Measurements from ENCODE around the gene PHTF2. TPM values are rescaled to one million over a fixed set of nuclear protein-coding genes. Genes with fewer than 3 reads are reported as not detected.

The PHTF2 gene
- total RNA-seq, 1 experiment from 2014 or later = 36.9 TPM

GRCh38 chr7:77881871-77882270 is 83.3 kb downstream of the PHTF2 start:
- no peak overlapping the region for H3K4me3 Mint-ChIP-seq (ENCODE audit: unreplicated experiment)
- ChIA-PET POLR2A (no interaction called here), CTCF (no interaction called here)
- no peaks in the 10 kb centered on the region for H3K9me3 ChIP-seq
- H3K4me1 ChIP-seq = peaks cover 12% of the 10 kb centered on the region
- no peak for TF ChIP-seq CTCF (IDR thresholded peaks at IDR 0.05; ENCODE audit: insufficient read depth in 1 of 2, low read depth in 1 of 2, low read length in 1 of 2, severe bottlenecking in 1 of 2, unreplicated experiment in 1 of 2)
- no peak overlapping the region for H3K27ac Mint-ChIP-seq (ENCODE audit: unreplicated experiment)
- no peaks in the 10 kb centered on the region for H3K27me3 Mint-ChIP-seq (ENCODE audit: insufficient read depth, unreplicated experiment)
- no TSS peak for BruUV-seq (replicated peaks)
- no peaks in the 10 kb centered on the region for H3K9me3 Mint-ChIP-seq (ENCODE audit: unreplicated experiment)
- no peak overlapping the region for H3K4me3 ChIP-seq (ENCODE audit: low read depth, low read length)
- no peaks in the 10 kb centered on the region for H3K27me3 ChIP-seq (replicated peaks; ENCODE audit: control insufficient read depth, insufficient read depth, low read length)
- no peak for DNase-seq
- no peaks in the 10 kb centered on the region for H3K36me3 ChIP-seq (ENCODE audit: control insufficient read depth, insufficient read depth, low read length)
- peaks cover 14% of the 10 kb centered on the region for H3K4me1 Mint-ChIP-seq (ENCODE audit: low read depth, unreplicated experiment)
- intact Hi-C loops (cut with micrococcal nuclease; ENCODE audit: unreplicated experiment) = no loop called here
- no peaks in the 10 kb centered on the region for H3K36me3 Mint-ChIP-seq (ENCODE audit: insufficient read depth, unreplicated experiment)

DNA sequence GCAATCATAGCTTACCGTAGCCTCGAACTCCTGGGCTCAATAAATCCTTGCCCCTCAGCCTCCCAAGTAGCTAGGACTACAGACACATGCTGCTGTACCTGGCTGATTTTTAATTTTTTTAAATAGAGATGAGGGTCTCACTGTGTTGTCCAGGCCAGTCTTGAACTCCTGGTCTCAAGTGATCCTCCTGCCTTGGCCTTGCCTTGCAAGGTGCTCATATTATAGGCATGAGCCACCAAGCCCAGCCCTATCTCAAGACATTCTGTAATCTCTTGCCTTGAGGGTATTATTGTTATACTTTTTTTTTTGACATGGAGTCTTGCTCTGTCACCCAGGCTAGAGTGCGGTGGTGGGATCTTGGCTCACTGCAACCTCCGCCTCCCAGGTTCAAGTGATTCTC is 86.6 kb downstream of the PHTF2 start:
- Mint-ChIP-seq H3K36me3 (ENCODE audit: insufficient read depth, unreplicated experiment) (no peaks in the 10 kb centered on the region), H3K4me3 (ENCODE audit: unreplicated experiment) (no peak overlapping the region)

GRCh38 chr7:77887567-77887966 is 89.0 kb downstream of the PHTF2 start:
- H3K27me3 ChIP-seq (replicated peaks; ENCODE audit: control insufficient read depth, insufficient read depth, low read length) = no peaks in the 10 kb centered on the region
- no peaks in the 10 kb centered on the region for H3K9me3 ChIP-seq
- BruUV-seq (replicated peaks) = no TSS peak
- CTCF ChIA-PET = no interaction called here
- Mint-ChIP-seq H3K9me3 (ENCODE audit: unreplicated experiment) (no peaks in the 10 kb centered on the region), H3K4me1 (ENCODE audit: low read depth, unreplicated experiment) (no peaks in the 10 kb centered on the region), H3K27ac (ENCODE audit: unreplicated experiment) (no peak overlapping the region), H3K36me3 (ENCODE audit: insufficient read depth, unreplicated experiment) (no peaks in the 10 kb centered on the region), H3K27me3 (ENCODE audit: insufficient read depth, unreplicated experiment) (no peaks in the 10 kb centered on the region), H3K4me3 (ENCODE audit: unreplicated experiment) (no peak overlapping the region)
- H3K4me3 ChIP-seq (ENCODE audit: low read depth, low read length) = no peak overlapping the region
- POLR2A ChIA-PET = no interaction called here
- no peak for TF ChIP-seq CTCF (IDR thresholded peaks at IDR 0.05; ENCODE audit: insufficient read depth in 1 of 2, low read depth in 1 of 2, low read length in 1 of 2, severe bottlenecking in 1 of 2, unreplicated experiment in 1 of 2)
- intact Hi-C loops (cut with micrococcal nuclease; ENCODE audit: unreplicated experiment) = no loop called here
- no peaks in the 10 kb centered on the region for H3K4me1 ChIP-seq
- no peaks in the 10 kb centered on the region for H3K36me3 ChIP-seq (ENCODE audit: control insufficient read depth, insufficient read depth, low read length)
- no peak for DNase-seq

More for the DNA sequence above, 86.6 kb downstream of the PHTF2 start:
- intact Hi-C loops (cut with micrococcal nuclease; ENCODE audit: unreplicated experiment) = no loop called here
- Histone ChIP-seq H3K9me3 (no peaks in the 10 kb centered on the region), H3K4me3 (ENCODE audit: low read depth, low read length) (no peak overlapping the region), H3K36me3 (ENCODE audit: control insufficient read depth, insufficient read depth, low read length) (no peaks in the 10 kb centered on the region), H3K4me1 (peaks cover 9% of the 10 kb centered on the region), H3K27me3 (replicated peaks; ENCODE audit: control insufficient read depth, insufficient read depth, low read length) (no peaks in the 10 kb centered on the region)
- H3K4me1 Mint-ChIP-seq (ENCODE audit: low read depth, unreplicated experiment) = peaks cover 13% of the 10 kb centered on the region
- H3K27me3 Mint-ChIP-seq (ENCODE audit: insufficient read depth, unreplicated experiment) = no peaks in the 10 kb centered on the region
- TF ChIP-seq CTCF (IDR thresholded peaks at IDR 0.05; ENCODE audit: insufficient read depth in 1 of 2, low read depth in 1 of 2, low read length in 1 of 2, severe bottlenecking in 1 of 2, unreplicated experiment in 1 of 2) = no peak
- H3K9me3 Mint-ChIP-seq (ENCODE audit: unreplicated experiment) = no peaks in the 10 kb centered on the region
- BruUV-seq (replicated peaks) = no TSS peak
- ChIA-PET CTCF (no interaction called here), POLR2A (no interaction called here)
- no peak for DNase-seq
- H3K27ac Mint-ChIP-seq (ENCODE audit: unreplicated experiment) = no peak overlapping the region

Data from Caco-2 (cell line).